OCI-LY3 (cell line): ENCODE measurements around the gene IGSF23.
"Not testable (repeated sequence)": the region's sequence is repeated elsewhere in the genome, so short reads cannot be mapped to it uniquely, and the experiment has no call there.

Experiments used
- H2AFZ ChIP-seq: fragments of 200-600, 300-600 bp; shearing (Covaris generic); 2 replicates; pipeline ENCODE4 v1.6.0; 2014; ENCODE audit warnings: antibody characterized with exemption, low read depth, low read length
- H3K27ac ChIP-seq: fragments of 200-600, 300-600 bp; sonication (generic); 2 replicates; pipeline ENCODE4 v1.5.1; 2014; ENCODE audit warnings: mild to moderate bottlenecking, low read length, moderate library complexity, mixed read lengths
- H3K27me3 ChIP-seq: fragments of 200-600, 300-600 bp; sonication (generic); 2 replicates; pipeline ENCODE4 v1.6.1; 2014; ENCODE audit warnings: low read depth, low read length, mixed read lengths
- H3K36me3 ChIP-seq: fragments of 200-600, 300-600 bp; sonication (generic); replicated peaks from 2 replicates; pipeline ENCODE3; 2014; ENCODE audit warnings: low read depth, low read length, mixed read lengths
- H3K4me1 ChIP-seq: fragments of 300-600, 200-600 bp; sonication (generic); 2 replicates; pipeline ENCODE4 v1.6.1; 2014; ENCODE audit warnings: low read length, mixed read lengths
- H3K4me2 ChIP-seq: fragments of 200-600, 300-600 bp; sonication (generic); 2 replicates; pipeline ENCODE4 v1.6.1; 2014; ENCODE audit warnings: low read length, mixed read lengths
- H3K4me3 ChIP-seq: fragments of 300-600, 200-600 bp; sonication (generic); 2 replicates; pipeline ENCODE4 v1.5.1; 2014; ENCODE audit warnings: antibody characterized with exemption, mild to moderate bottlenecking, low read length, moderate library complexity
- H3K79me2 ChIP-seq: fragments of 300-600, 200-600 bp; shearing (Covaris generic); 2 replicates; pipeline ENCODE4 v1.6.1; 2014; ENCODE audit warnings: mild to moderate bottlenecking, low read length, mixed read lengths
- H3K9ac ChIP-seq: fragments of 300-600, 200-600 bp; shearing (Covaris generic); 2 replicates; pipeline ENCODE4 v1.6.0; 2014; ENCODE audit warnings: mild to moderate bottlenecking, low read length, moderate library complexity
- H3K9me3 ChIP-seq: fragments of 200-600, 300-600 bp; shearing (Covaris generic); 2 replicates; pipeline ENCODE4 v1.6.1; 2014; ENCODE audit warnings: low read length, mixed read lengths; ENCODE audit not compliant: insufficient read depth
- H4K20me1 ChIP-seq: fragments of 200-600, 300-600 bp; sonication (generic); 2 replicates; pipeline ENCODE4 v1.6.1; 2016; ENCODE audit warnings: low read length, mixed read lengths; ENCODE audit not compliant: insufficient read depth
- CTCF ChIP-seq: fragments of 200-600, 300-600 bp; sonication (generic); IDR thresholded peaks from 2 replicates; pipeline ENCODE4 v1.5.1; 2014; ENCODE audit warnings: antibody characterized with exemption, low read length, low read depth
- EZH2phosphoT487 ChIP-seq: fragments of 200-600 bp; shearing (Covaris generic); IDR thresholded peaks from 2 replicates; pipeline ENCODE4 v1.6.1; 2018; ENCODE audit warnings: antibody characterized with exemption, mixed run types, low read depth

The IGSF23 gene

GRCh38 chr19:44628793-44629192 lies 15.4 kb downstream of the IGSF23 start:
- Histone ChIP-seq H3K79me2 (no peaks in the 10 kb centered on the region), H3K27me3 (peaks cover 16% of the 10 kb centered on the region), H3K4me3 (no peak overlapping the region), H3K36me3 (no peaks in the 10 kb centered on the region), H3K27ac (no peak overlapping the region), H3K4me1 (no peaks in the 10 kb centered on the region), H3K9ac (no peak overlapping the region), H3K4me2 (no peak overlapping the region), H2AFZ (no peak overlapping the region), H3K9me3 (no peaks in the 10 kb centered on the region), H4K20me1 (no peaks in the 10 kb centered on the region)
- no peak for TF ChIP-seq CTCF
- TF ChIP-seq EZH2phosphoT487, result no peak

- not testable (repeated sequence) for H3K4me1 ChIP-seq, H4K20me1 ChIP-seq, H3K27ac ChIP-seq, H3K36me3 ChIP-seq, H3K79me2 ChIP-seq, H3K4me3 ChIP-seq, H3K9me3 ChIP-seq, H3K4me2 ChIP-seq, H2AFZ ChIP-seq, H3K9ac ChIP-seq
- peaks cover 28% of the 10 kb centered on the region for H3K27me3 ChIP-seq
Measured at GRCh38 chr19:44631611-44632010, 18.2 kb downstream of the IGSF23 start.

- H3K9ac ChIP-seq, H3K4me1 ChIP-seq, H2AFZ ChIP-seq, H3K4me2 ChIP-seq, H3K27ac ChIP-seq, H3K36me3 ChIP-seq, H4K20me1 ChIP-seq, H3K79me2 ChIP-seq, H3K9me3 ChIP-seq, H3K4me3 ChIP-seq: not testable (repeated sequence)
- peaks cover 35% of the 10 kb centered on the region for H3K27me3 ChIP-seq
Measured at GRCh38 chr19:44634058-44634457, 20.7 kb downstream of the IGSF23 start.

GRCh38 chr19:44634785-44635184 lies 21.4 kb downstream of the IGSF23 start:
- no peak overlapping the region for H3K4me3 ChIP-seq
- H3K27ac ChIP-seq, result no peak overlapping the region
- peaks cover 35% of the 10 kb centered on the region for H3K27me3 ChIP-seq
- no peak overlapping the region for H2AFZ ChIP-seq
- H3K79me2 ChIP-seq, result no peaks in the 10 kb centered on the region
- no peak overlapping the region for H3K9ac ChIP-seq
- H3K36me3 ChIP-seq, result no peaks in the 10 kb centered on the region
- TF ChIP-seq CTCF, result no peak
- no peak for TF ChIP-seq EZH2phosphoT487
- no peaks in the 10 kb centered on the region for H4K20me1 ChIP-seq
- H3K9me3 ChIP-seq, result no peaks in the 10 kb centered on the region
- no peak overlapping the region for H3K4me2 ChIP-seq
- H3K4me1 ChIP-seq, result no peaks in the 10 kb centered on the region

- Histone ChIP-seq H3K9ac (no peak overlapping the region), H2AFZ (no peak overlapping the region), H3K27me3 (peaks cover 28% of the 10 kb centered on the region), H3K79me2 (no peaks in the 10 kb centered on the region), H4K20me1 (no peaks in the 10 kb centered on the region), H3K4me2 (no peak overlapping the region), H3K9me3 (no peaks in the 10 kb centered on the region), H3K4me1 (no peaks in the 10 kb centered on the region), H3K4me3 (no peak overlapping the region), H3K27ac (no peak overlapping the region), H3K36me3 (no peaks in the 10 kb centered on the region)
- no peak for TF ChIP-seq CTCF
- TF ChIP-seq EZH2phosphoT487, result no peak
Measured at GRCh38 chr19:44635581-44636438, 22.4 kb downstream of the IGSF23 start.
